ENCODE data around the gene TEX11.

- TF ChIP-seq, protein P1, sequence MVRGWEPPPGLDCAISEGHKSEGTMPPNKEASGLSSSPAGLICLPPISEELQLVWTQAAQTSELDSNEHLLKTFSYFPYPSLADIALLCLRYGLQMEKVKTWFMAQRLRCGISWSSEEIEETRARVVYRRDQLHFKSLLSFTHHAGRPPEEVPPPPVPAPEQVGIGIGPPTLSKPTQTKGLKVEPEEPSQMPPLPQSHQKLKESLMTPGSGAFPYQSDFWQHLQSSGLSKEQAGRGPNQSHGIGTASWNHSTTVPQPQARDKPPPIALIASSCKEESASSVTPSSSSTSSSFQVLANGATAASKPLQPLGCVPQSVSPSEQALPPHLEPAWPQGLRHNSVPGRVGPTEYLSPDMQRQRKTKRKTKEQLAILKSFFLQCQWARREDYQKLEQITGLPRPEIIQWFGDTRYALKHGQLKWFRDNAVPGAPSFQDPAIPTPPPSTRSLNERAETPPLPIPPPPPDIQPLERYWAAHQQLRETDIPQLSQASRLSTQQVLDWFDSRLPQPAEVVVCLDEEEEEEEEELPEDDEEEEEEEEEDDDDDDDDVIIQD (CRISPR knock-in tag; IDR thresholded peaks at IDR 0.05; ENCODE audit: low read depth), result no peak
- TF ChIP-seq NFE2L2 (IDR thresholded peaks at IDR 0.05; ENCODE audit: low read length) (no peak), MBNL3 (CRISPR knock-in tag; conservative IDR thresholded peaks at IDR 0.05) (no peak), SMARCE1 (IDR thresholded peaks at IDR 0.05; ENCODE audit: borderline replicate concordance) (no peak), FOSL2 (CRISPR knock-in tag; IDR thresholded peaks at IDR 0.05) (no peak)
- TF ChIP-seq, protein P2, sequence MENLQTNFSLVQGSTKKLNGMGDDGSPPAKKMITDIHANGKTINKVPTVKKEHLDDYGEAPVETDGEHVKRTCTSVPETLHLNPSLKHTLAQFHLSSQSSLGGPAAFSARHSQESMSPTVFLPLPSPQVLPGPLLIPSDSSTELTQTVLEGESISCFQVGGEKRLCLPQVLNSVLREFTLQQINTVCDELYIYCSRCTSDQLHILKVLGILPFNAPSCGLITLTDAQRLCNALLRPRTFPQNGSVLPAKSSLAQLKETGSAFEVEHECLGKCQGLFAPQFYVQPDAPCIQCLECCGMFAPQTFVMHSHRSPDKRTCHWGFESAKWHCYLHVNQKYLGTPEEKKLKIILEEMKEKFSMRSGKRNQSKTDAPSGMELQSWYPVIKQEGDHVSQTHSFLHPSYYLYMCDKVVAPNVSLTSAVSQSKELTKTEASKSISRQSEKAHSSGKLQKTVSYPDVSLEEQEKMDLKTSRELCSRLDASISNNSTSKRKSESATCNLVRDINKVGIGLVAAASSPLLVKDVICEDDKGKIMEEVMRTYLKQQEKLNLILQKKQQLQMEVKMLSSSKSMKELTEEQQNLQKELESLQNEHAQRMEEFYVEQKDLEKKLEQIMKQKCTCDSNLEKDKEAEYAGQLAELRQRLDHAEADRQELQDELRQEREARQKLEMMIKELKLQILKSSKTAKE (CRISPR knock-in tag; IDR thresholded peaks at IDR 0.05; ENCODE audit: borderline replicate concordance), result no peak
These were observed 429.1 kb downstream of the TEX11 start for GRCh38 chrX:70479247-70479921.
